Colonic mucosa (tissue), 4 donors: ENCODE results near the gene KRTAP4-2. TPM values are rescaled to one million over a fixed set of nuclear protein-coding genes. Genes with fewer than 3 reads are reported as not detected.
"Not testable (repeated sequence)": the region's sequence is repeated elsewhere in the genome, so short reads cannot be mapped to it uniquely, and the experiment has no call there.

Experiments used
- DNase-seq: peaks from one replicate; pipeline ENCODE4 v3.0.0-alpha.2; 2020
- H3K27ac ChIP-seq: fragments of 200-600 bp; one replicate; pipeline ENCODE4 v1.8.0; 2021
- H3K27me3 ChIP-seq: fragments of 200-600 bp; one replicate; pipeline ENCODE4 v1.8.0; 2021
- H3K36me3 ChIP-seq: fragments of 200-600 bp; one replicate; pipeline ENCODE4 v1.8.0; 2021
- H3K4me1 ChIP-seq: fragments of 200-600 bp; one replicate; pipeline ENCODE4 v1.8.0; 2021; ENCODE audit warnings: mild to moderate bottlenecking
- H3K4me3 ChIP-seq: fragments of 200-600 bp; one replicate; pipeline ENCODE4 v1.8.0; 2021
- H3K9ac ChIP-seq, 2 donors: one replicate each; pipeline ENCODE4 v1.7.0; 2013; ENCODE audit warnings: control low read depth in 2 of 2, low read depth in 2 of 2, low read length in 2 of 2
- H3K9me3 ChIP-seq: fragments of 200-600 bp; one replicate; pipeline ENCODE4 v1.8.0; 2021
- intact Hi-C: fragments of 100-400 bp; cut with DNase I; formaldehyde crosslinking; loops from one replicate; pipeline ENCODE4 v1.14.1; 2022
- total RNA-seq, 2 donors: library from RNA; stranded (reverse); fragmentation: NEBNext Ultra II Directional in 1 of 2; extraction: Animal tissue kit (Norgen Biotek cat#: 25700) in 1 of 2; gene quantifications; one replicate each; pipeline ENCODE4 v1.2.1, GENCODE V29; 2021
- TF ChIP-seq, protein P1 (sequence below): fragments of 200-600 bp; IDR thresholded peaks from one replicate; pipeline ENCODE4 v1.8.0; 2022; ENCODE audit warnings: antibody characterized with exemption, mild to moderate bottlenecking
- donor health status: healthy.
- donor health status: DM: no; HTN: no; CAD: no.
- donor health status: DM: no; HTN: no; CAD: no.

KRTAP4-2 gene
- total RNA-seq, 2 donors from 2014 or later = not detected

DNA sequence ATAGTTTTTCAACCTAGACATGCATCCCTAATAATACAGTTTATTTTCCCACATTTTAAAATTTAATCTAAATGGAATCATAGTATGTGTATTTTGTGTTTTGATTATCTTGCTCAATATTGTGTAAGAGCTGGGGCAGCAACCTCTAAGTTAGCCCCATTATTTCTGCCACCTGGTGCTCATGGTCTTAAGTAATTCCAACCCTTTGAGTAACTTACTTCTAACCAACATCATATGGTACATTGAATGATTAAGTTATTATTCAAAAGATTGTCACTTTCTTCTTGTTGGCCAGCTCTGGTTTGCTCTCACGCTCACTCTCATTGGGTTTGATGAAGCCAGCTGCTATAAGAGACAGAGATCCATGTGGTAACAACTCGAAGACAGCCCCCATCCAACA lies 6.1 kb downstream of the KRTAP4-2 start:
- Histone ChIP-seq H3K9ac (no peak overlapping the region), H3K4me3 (no peak overlapping the region), H3K9me3 (no peaks in the 10 kb centered on the region), H3K36me3 (no peaks in the 10 kb centered on the region), H3K27ac (no peak overlapping the region), H3K27me3 (no peaks in the 10 kb centered on the region), H3K4me1 (no peaks in the 10 kb centered on the region)
- TF ChIP-seq, protein P1, sequence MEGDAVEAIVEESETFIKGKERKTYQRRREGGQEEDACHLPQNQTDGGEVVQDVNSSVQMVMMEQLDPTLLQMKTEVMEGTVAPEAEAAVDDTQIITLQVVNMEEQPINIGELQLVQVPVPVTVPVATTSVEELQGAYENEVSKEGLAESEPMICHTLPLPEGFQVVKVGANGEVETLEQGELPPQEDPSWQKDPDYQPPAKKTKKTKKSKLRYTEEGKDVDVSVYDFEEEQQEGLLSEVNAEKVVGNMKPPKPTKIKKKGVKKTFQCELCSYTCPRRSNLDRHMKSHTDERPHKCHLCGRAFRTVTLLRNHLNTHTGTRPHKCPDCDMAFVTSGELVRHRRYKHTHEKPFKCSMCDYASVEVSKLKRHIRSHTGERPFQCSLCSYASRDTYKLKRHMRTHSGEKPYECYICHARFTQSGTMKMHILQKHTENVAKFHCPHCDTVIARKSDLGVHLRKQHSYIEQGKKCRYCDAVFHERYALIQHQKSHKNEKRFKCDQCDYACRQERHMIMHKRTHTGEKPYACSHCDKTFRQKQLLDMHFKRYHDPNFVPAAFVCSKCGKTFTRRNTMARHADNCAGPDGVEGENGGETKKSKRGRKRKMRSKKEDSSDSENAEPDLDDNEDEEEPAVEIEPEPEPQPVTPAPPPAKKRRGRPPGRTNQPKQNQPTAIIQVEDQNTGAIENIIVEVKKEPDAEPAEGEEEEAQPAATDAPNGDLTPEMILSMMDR = no peak
- DNase-seq = no peak
- intact Hi-C loops = no loop called here

- Histone ChIP-seq H3K27me3 (no peaks in the 10 kb centered on the region), H3K4me1 (no peaks in the 10 kb centered on the region), H3K9me3 (no peaks in the 10 kb centered on the region), H3K36me3 (no peaks in the 10 kb centered on the region), H3K4me3 (no peak within 1 kb of the TSS), H3K27ac (no peak within 1 kb of the TSS), H3K9ac (no peak within 1 kb of the TSS)
- DNase-seq = no peak
- intact Hi-C loops = no loop called here
- TF ChIP-seq, protein P1 = no peak
Measured at GRCh38 chr17:41168121-41168520, 9.9 kb downstream of the KRTAP4-2 start, which contains the start of gene KRTAP4-3. TSS of gene KRTAP4-3 (minus strand) at chr17:41168221. CDS start at chr17:41168172, 49 bp downstream.

- intact Hi-C loops = no loop called here
- no peak for DNase-seq
- no peaks in the 10 kb centered on the region for H3K27me3 ChIP-seq
- no peaks in the 10 kb centered on the region for H3K9me3 ChIP-seq
- TF ChIP-seq, protein P1 = no peak
- H3K27ac ChIP-seq = no peak overlapping the region
- H3K4me1 ChIP-seq = no peaks in the 10 kb centered on the region
- no peak overlapping the region for H3K9ac ChIP-seq
- H3K36me3 ChIP-seq = no peaks in the 10 kb centered on the region
- no peak overlapping the region for H3K4me3 ChIP-seq
Measured at GRCh38 chr17:41167561-41167960, 10.5 kb downstream of the KRTAP4-2 start.

GRCh38 chr17:41163828-41164227 lies 14.2 kb downstream of the KRTAP4-2 start:
- Histone ChIP-seq H3K36me3 (no peaks in the 10 kb centered on the region), H3K4me3 (no peak overlapping the region), H3K27ac (no peak overlapping the region), H3K4me1 (no peaks in the 10 kb centered on the region), H3K27me3 (no peaks in the 10 kb centered on the region), H3K9me3 (no peaks in the 10 kb centered on the region), H3K9ac (no peak overlapping the region)
- TF ChIP-seq, protein P1 = no peak
- no peak for DNase-seq
- intact Hi-C loops = no loop called here

DNA sequence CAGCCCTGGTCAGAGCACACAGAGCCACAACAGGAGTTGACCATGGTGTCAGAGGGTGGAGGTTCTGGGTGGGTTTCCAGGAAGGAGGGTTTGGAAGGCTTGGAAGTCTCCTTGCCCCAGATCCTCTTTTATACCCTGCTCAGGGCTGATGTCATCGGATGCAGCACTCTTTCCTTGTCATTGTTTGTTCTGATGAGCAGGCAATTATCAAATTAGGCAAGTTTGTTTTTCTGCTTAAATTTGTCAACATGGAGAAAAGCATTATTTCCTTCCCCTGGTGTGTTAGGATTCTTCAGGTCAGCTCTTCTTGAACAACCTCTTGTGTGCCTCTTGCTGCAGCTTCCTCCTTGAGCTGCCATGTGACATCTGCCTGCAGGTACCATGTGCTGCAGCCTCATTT lies 17.4 kb downstream of the KRTAP4-2 start, which contains the start of gene KRTAP4-4:
Gene KRTAP4-4, minus strand, starts transcription at position 101 of the 400 bp plus-strand sequence. Its CDS starts 57 bp downstream, at position 44.
- Histone ChIP-seq H3K9me3 (no peaks in the 10 kb centered on the region), H3K27me3 (no peaks in the 10 kb centered on the region), H3K4me3 (no peak within 1 kb of the TSS), H3K4me1 (no peaks in the 10 kb centered on the region), H3K9ac (no peak within 1 kb of the TSS), H3K36me3 (no peaks in the 10 kb centered on the region), H3K27ac (no peak within 1 kb of the TSS)
- DNase-seq = no peak
- TF ChIP-seq, protein P1 = no peak
- intact Hi-C loops = no loop called here

DNA sequence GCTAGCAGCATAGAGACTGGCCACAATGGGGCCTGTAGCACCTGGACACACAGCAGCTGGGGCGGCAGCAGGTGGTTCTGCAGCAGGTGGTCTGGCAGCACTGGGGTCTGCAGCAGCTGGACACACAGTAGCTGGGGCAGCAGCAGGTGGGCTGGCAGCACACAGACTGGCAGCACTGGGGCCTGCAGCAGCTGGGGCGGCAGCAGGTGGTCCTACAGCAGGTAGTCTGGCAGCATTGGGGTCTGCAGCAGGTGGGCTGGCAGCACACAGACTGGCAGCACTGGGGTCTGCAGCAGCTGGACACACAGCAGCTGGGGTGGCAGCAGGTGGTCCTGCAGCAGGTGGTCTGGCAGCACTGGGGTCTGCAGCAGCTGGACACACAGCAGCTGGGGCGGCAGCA lies 17.8 kb downstream of the KRTAP4-2 start:
- intact Hi-C loops, H3K4me1 ChIP-seq, DNase-seq, H3K36me3 ChIP-seq, H3K9me3 ChIP-seq, H3K27me3 ChIP-seq, H3K4me3 ChIP-seq, H3K27ac ChIP-seq, H3K9ac ChIP-seq: not testable (repeated sequence)
